Kidney epithelial cell (primary cell): ENCODE data around the gene TNRC6C. TPM values are rescaled to one million over a fixed set of nuclear protein-coding genes. Genes with fewer than 3 reads are reported as not detected.

Experiments used
- DNase-seq: peaks from one replicate; pipeline ENCODE4 v3.0.0-alpha.2; 2010; ENCODE audit warnings: low read depth
- H3K27me3 ChIP-seq: 2 replicates; pipeline ENCODE4 v1.6.0; 2011; ENCODE audit warnings: low read length; ENCODE audit not compliant: control insufficient read depth, insufficient read depth
- H3K36me3 ChIP-seq: 2 replicates; pipeline ENCODE4 v1.5.1; 2011; ENCODE audit warnings: low read length; ENCODE audit not compliant: control insufficient read depth, insufficient read depth
- H3K4me3 ChIP-seq: 2 replicates; pipeline ENCODE4 v1.5.1; 2011; ENCODE audit warnings: low read depth, mild to moderate bottlenecking, control low read depth, low read length
- CTCF ChIP-seq: IDR thresholded peaks from 2 replicates; pipeline ENCODE4 v1.5.1; 2011; ENCODE audit warnings: mild to moderate bottlenecking, moderate library complexity, low read length, control low read depth, inconsistent platforms; ENCODE audit not compliant: insufficient read depth, poor library complexity, severe bottlenecking
- total RNA-seq: library from RNA; depleted of rRNA; stranded (reverse); fragments of >200 nt; gene quantifications from 2 replicates; pipeline ENCODE4 v1.2.3, GENCODE V29; 2015

The TNRC6C gene
- total RNA-seq, 1 donor from 2014 or later: 5.3 TPM

GRCh38 chr17:78118801-78119241 is 160.3 kb downstream of the TNRC6C start:
- no peak for DNase-seq
- no peak overlapping the region for H3K4me3 ChIP-seq
- TF ChIP-seq CTCF: no peak
- H3K36me3 ChIP-seq: no peaks in the 10 kb centered on the region
- H3K27me3 ChIP-seq: no peaks in the 10 kb centered on the region

- Histone ChIP-seq H3K27me3 (no peaks in the 10 kb centered on the region), H3K36me3 (no peaks in the 10 kb centered on the region), H3K4me3 (no peak overlapping the region)
- TF ChIP-seq CTCF: no peak
- no peak for DNase-seq
These were observed 162.0 kb downstream of the TNRC6C start for GRCh38 chr17:78120537-78120936.

GRCh38 chr17:78120971-78121800 is 162.7 kb downstream of the TNRC6C start:
- Histone ChIP-seq H3K36me3 (no peaks in the 10 kb centered on the region), H3K4me3 (no peak overlapping the region), H3K27me3 (no peaks in the 10 kb centered on the region)
- no peak for TF ChIP-seq CTCF
- DNase-seq: no peak

- no peak overlapping the region for H3K4me3 ChIP-seq
- H3K36me3 ChIP-seq: no peaks in the 10 kb centered on the region
- TF ChIP-seq CTCF: no peak
- H3K27me3 ChIP-seq: no peaks in the 10 kb centered on the region
- DNase-seq: no peak
These were observed 163.3 kb downstream of the TNRC6C start for GRCh38 chr17:78121801-78122215.

- H3K4me3 ChIP-seq: no peak overlapping the region
- DNase-seq: no peak
- no peak for TF ChIP-seq CTCF
- no peaks in the 10 kb centered on the region for H3K36me3 ChIP-seq
- H3K27me3 ChIP-seq: no peaks in the 10 kb centered on the region
These were observed 163.9 kb downstream of the TNRC6C start for GRCh38 chr17:78122216-78122930.
